H1 (cell line): ENCODE results near the gene RFK. TPM values are rescaled to one million over a fixed set of nuclear protein-coding genes. Genes with fewer than 3 reads are reported as not detected.

Experiments
- CREB1 ChIP-seq: IDR thresholded peaks from 2 replicates; pipeline ENCODE4 v1.6.1; 2012; ENCODE audit warnings: inconsistent platforms
- YY1 ChIP-seq: IDR thresholded peaks from 2 replicates; pipeline ENCODE4 v1.6.1; 2011; ENCODE audit warnings: low read depth, mild to moderate bottlenecking, low read length
- ZNF274 ChIP-seq: IDR thresholded peaks from 2 replicates; pipeline ENCODE4 v1.7.0; 2012; ENCODE audit warnings: low read length, borderline replicate concordance; ENCODE audit errors: extremely low read depth
- polyA plus RNA-seq, 7 experiments: library from polyadenylated mRNA; depleted of rRNA in 3 of 7; stranded (reverse) in 5 of 7; unstranded in 2 of 7; fragments of >200 nt in 5 of 7; fragments of 200-250 nt in 2 of 7; gene quantifications; 1 replicate in 5 of 7; 2 replicates in 1 of 7; 4 replicates in 1 of 7; pipeline versions ENCODE4 v1.2.1 to v1.2.3, GENCODE V29; 2011 to 2013; ENCODE audit warnings: missing spikeins in 2 of 7, mixed read lengths in 2 of 7
- total RNA-seq: library from RNA; stranded (reverse); fragmentation: NEBNext Ultra II Directional; extraction: Animal tissue kit (Norgen Biotek cat#: 25700); gene quantifications from 2 replicates; pipeline ENCODE4 v1.2.1, GENCODE V29; 2021
- TF ChIP-seq, protein P1 (sequence below): IDR thresholded peaks from 2 replicates; pipeline ENCODE4 v1.6.1; 2011; ENCODE audit warnings: low read length, improper control_type of control experiment

RFK gene
- total and polyA plus RNA-seq, 2 of the 8 experiments (the other 6 are each of a cell fraction or from before 2014, with no cell fraction given), result 4.3 to 10.6 TPM

DNA sequence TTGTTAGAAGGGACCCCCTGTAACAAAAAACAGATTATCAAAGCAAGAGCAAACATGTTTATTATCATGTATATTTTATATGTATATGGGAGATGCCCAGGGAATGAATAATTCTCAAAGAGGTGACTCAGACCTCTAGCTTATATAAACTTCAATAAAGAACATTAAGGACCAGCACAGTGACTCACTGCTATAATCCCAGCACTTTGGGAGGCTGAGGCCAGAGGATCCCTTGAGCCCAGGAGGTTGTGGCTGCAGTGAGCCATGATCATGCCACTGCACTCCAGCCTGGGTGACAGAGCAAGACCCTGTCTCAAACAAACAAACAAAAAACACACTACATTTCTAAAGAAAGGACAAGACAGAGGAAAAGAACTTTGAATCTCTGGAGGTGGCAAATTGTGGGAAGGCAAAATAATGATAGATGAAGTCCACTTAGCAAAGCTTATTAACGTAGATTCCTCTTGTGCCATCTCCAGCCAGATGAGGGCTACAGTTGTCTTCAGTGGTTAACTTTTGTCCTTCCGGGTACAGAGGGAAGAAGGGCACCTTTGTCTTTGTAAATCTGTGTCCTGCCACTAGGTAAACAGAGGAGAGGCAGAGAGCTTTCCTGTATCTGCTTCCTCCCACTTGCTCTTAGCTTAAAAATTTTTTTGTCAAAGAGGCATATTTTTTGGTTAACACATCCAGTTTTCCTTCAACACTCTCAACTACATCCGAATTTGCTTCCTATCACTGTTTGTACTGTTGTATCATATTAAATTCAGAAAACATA is 7.5 kb upstream of the RFK start (continued):
- TF ChIP-seq ZNF274 (no peak), CREB1 (no peak), YY1 (no peak)
- TF ChIP-seq, protein P1, sequence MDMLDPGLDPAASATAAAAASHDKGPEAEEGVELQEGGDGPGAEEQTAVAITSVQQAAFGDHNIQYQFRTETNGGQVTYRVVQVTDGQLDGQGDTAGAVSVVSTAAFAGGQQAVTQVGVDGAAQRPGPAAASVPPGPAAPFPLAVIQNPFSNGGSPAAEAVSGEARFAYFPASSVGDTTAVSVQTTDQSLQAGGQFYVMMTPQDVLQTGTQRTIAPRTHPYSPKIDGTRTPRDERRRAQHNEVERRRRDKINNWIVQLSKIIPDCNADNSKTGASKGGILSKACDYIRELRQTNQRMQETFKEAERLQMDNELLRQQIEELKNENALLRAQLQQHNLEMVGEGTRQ, result no peak
